A549 (cell line): Measurements from ENCODE around the gene PRSS50. TPM values are rescaled to one million over a fixed set of nuclear protein-coding genes. Genes with fewer than 3 reads are reported as not detected.
"Not testable (repeated sequence)": the region's sequence is repeated elsewhere in the genome, so short reads cannot be mapped to it uniquely, and the experiment has no call there.

ENCODE experiments used
- ATAC-seq, 2 experiments: fragments of 200-7000 bp in 1 of 2; fragments of >200 bp in 1 of 2; cut with Nextera tagmentation in 1 of 2; cut with Tn5 transposase in 1 of 2; 3 replicates each; pipeline versions ENCODE4 v1.8.0 to v1.9.1; 2018 to 2020; ENCODE audit warnings: mild to moderate bottlenecking in 1 of 2, moderate library complexity in 1 of 2
- CTCF ChIA-PET: fragments of 300-600 bp; sonication (Branson Sonifier 250); formaldehyde crosslinking; extraction: SDS; loops from one replicate; lab custom pipeline; 2021; ENCODE audit warnings: antibody characterized with exemption, inconsistent platforms; lab: Yijun Ruan, JAX
- POLR2A ChIA-PET: fragments of 350-600 bp; formaldehyde crosslinking; extraction: SDS; loops from one replicate; lab custom pipeline; 2021; ENCODE audit warnings: antibody characterized with exemption, inconsistent platforms; lab: Yijun Ruan, JAX
- DNase-seq, 2 experiments: peaks; one replicate each; pipeline versions ENCODE4 v3.0.0 to v3.0.0-alpha.2; 2011 to 2016; ENCODE audit warnings: low read depth in 1 of 2, low spot score in 1 of 2
- FAIRE-seq: peaks from 2 replicates; lab custom pipeline; 2011; peaks lifted over from hg19 to GRCh38; lab: Jason Lieb, UNC
- H3K27ac ChIP-seq, 2 experiments: fragments of >200 bp; sonication (Bioruptor Twin); formaldehyde crosslinking; 3 replicates each; pipeline ENCODE4 v1.5.1; 2016 to 2017
- H3K4me1 ChIP-seq: fragments of >200 bp; sonication (Bioruptor Twin); formaldehyde crosslinking; 3 replicates; pipeline ENCODE4 v1.6.1; 2016
- H3K4me2 ChIP-seq: fragments of >200 bp; sonication (Bioruptor Twin); formaldehyde crosslinking; 3 replicates; pipeline ENCODE4 v1.6.1; 2016
- H3K4me3 ChIP-seq: fragments of >200 bp; sonication (Bioruptor Twin); formaldehyde crosslinking; 3 replicates; pipeline ENCODE4 v1.5.1; 2016
- H3K9me3 ChIP-seq: fragments of >200 bp; sonication (Bioruptor Twin); formaldehyde crosslinking; 3 replicates; pipeline ENCODE4 v1.6.1; 2016
- CBX2 ChIP-seq: fragments of 200-600 bp; sonication (generic); IDR thresholded peaks from 2 replicates; pipeline ENCODE4 v1.6.1; 2016; ENCODE audit warnings: low read depth, mild to moderate bottlenecking, borderline replicate concordance
- CHD2 ChIP-seq: fragments of 150-350 bp; IDR thresholded peaks from 2 replicates; pipeline ENCODE4 v1.6.1; 2014; ENCODE audit warnings: low read length; ENCODE audit not compliant: partially characterized antibody
- ESRRA ChIP-seq: fragments of 150-350 bp; IDR thresholded peaks from 2 replicates; pipeline ENCODE4 v1.6.1; 2014; ENCODE audit warnings: mild to moderate bottlenecking, low read length, borderline replicate concordance
- HEYL ChIP-seq: fragments of 250-450 bp; sonication (Bioruptor Pico); IDR thresholded peaks from 2 replicates; pipeline ENCODE4 v1.8.0; 2021; ENCODE audit warnings: mild to moderate bottlenecking, moderate library complexity
- HOXB13 ChIP-seq: fragments of 250-450 bp; sonication (Bioruptor Pico); IDR thresholded peaks from 2 replicates; pipeline ENCODE4 v1.5.0; 2020; ENCODE audit warnings: low read depth, mild to moderate bottlenecking, moderate library complexity
- HOXB5 ChIP-seq: fragments of 250-450 bp; sonication (Bioruptor Pico); IDR thresholded peaks from 2 replicates; pipeline ENCODE4 v1.5.0; 2020; ENCODE audit warnings: mild to moderate bottlenecking, moderate library complexity
- JUN ChIP-seq, 2 experiments: fragments of >200 bp; sonication (Bioruptor Twin); formaldehyde crosslinking; IDR thresholded peaks; 2 replicates in 1 of 2; 3 replicates in 1 of 2; pipeline ENCODE4 v1.6.1; 2016 to 2017
- JUNB ChIP-seq: fragments of >200 bp; sonication (Bioruptor Twin); formaldehyde crosslinking; IDR thresholded peaks from 2 replicates; pipeline ENCODE4 v1.6.1; 2016
- NPAS2 ChIP-seq: fragments of 250-450 bp; sonication (Bioruptor Pico); IDR thresholded peaks from 2 replicates; pipeline ENCODE4 v1.8.0; 2022; ENCODE audit warnings: mild to moderate bottlenecking, moderate library complexity, borderline replicate concordance
- RAD21 ChIP-seq, 2 experiments: fragments of >200 bp in 1 of 2; sonication (Bioruptor Twin) in 1 of 2; formaldehyde crosslinking in 1 of 2; IDR thresholded peaks in 1 of 2; conservative IDR thresholded peaks in 1 of 2; 2 replicates in 1 of 2; 3 replicates in 1 of 2; pipeline ENCODE4 v1.6.1; 2012 to 2018; ENCODE audit warnings: inconsistent platforms in 1 of 2
- RARB ChIP-seq: fragments of 250-450 bp; sonication (Bioruptor Pico); IDR thresholded peaks from 2 replicates; pipeline ENCODE4 v1.8.0; 2021; ENCODE audit warnings: mild to moderate bottlenecking, moderate library complexity
- RNF2 ChIP-seq: fragments of 200-600 bp; sonication (generic); IDR thresholded peaks from 2 replicates; pipeline ENCODE4 v1.6.1; 2016; ENCODE audit warnings: low read depth, mild to moderate bottlenecking, antibody characterized with exemption, moderate library complexity, borderline replicate concordance
- SMC3 ChIP-seq: fragments of >200 bp; sonication (Bioruptor Twin); formaldehyde crosslinking; IDR thresholded peaks from 3 replicates; pipeline ENCODE4 v1.6.1; 2018; ENCODE audit warnings: inconsistent platforms
- SREBF2 ChIP-seq: fragments of 450-650 bp; IDR thresholded peaks from 2 replicates; pipeline ENCODE4 v1.6.1; 2014; ENCODE audit warnings: mild to moderate bottlenecking, moderate library complexity
- ZNF302 ChIP-seq: fragments of 250-450 bp; sonication (Bioruptor Pico); IDR thresholded peaks from 2 replicates; pipeline ENCODE4 v1.9.0; 2021; ENCODE audit warnings: inconsistent platforms, mild to moderate bottlenecking, moderate library complexity
- ZSCAN20 ChIP-seq: fragments of 250-450 bp; sonication (Bioruptor Pico); IDR thresholded peaks from 2 replicates; pipeline ENCODE4 v1.8.0; 2022; ENCODE audit warnings: mild to moderate bottlenecking, moderate library complexity
- WGBS: methylation state at CpG from one replicate; pipeline ENCODE4 v1.1.6; 2017; ENCODE audit errors: missing lambda C conversion rate; 5-methylcytosine and 5-hydroxymethylcytosine counted together
- polyA plus RNA-seq, 4 experiments: library from polyadenylated mRNA; depleted of rRNA in 3 of 4; stranded (reverse); fragments of >200 nt; fragmentation: RNase III in 1 of 4; extraction: RNeasy Plus Mini Kit Qiagen cat#74134 plus additional on column Dnase treatment in 1 of 4; gene quantifications; 2 replicates in 3 of 4; 3 replicates in 1 of 4; pipeline ENCODE4 v1.2.3, GENCODE V29; 2011 to 2017
- TF ChIP-seq, protein P1 (sequence below): IDR thresholded peaks from 2 replicates; pipeline ENCODE4 v1.6.1; 2012
- TF ChIP-seq, protein P2 (sequence below): fragments of 450-650 bp; IDR thresholded peaks from 2 replicates; pipeline ENCODE4 v1.6.1; 2014; ENCODE audit warnings: antibody characterized with exemption
- TF ChIP-seq, protein P3 (sequence below): fragments of 200-600 bp; sonication (generic); IDR thresholded peaks from 2 replicates; pipeline ENCODE4 v1.6.1; 2016; ENCODE audit warnings: antibody characterized with exemption, mild to moderate bottlenecking, moderate library complexity
- TF ChIP-seq, protein P4 (sequence below): fragments of >200 bp; sonication (Bioruptor Twin); formaldehyde crosslinking; IDR thresholded peaks from 3 replicates; pipeline ENCODE4 v1.5.1; 2016

PRSS50 gene
- polyA plus RNA-seq, 2 of the 4 experiments (the other 2 are of a cell fraction) = not detected

DNA sequence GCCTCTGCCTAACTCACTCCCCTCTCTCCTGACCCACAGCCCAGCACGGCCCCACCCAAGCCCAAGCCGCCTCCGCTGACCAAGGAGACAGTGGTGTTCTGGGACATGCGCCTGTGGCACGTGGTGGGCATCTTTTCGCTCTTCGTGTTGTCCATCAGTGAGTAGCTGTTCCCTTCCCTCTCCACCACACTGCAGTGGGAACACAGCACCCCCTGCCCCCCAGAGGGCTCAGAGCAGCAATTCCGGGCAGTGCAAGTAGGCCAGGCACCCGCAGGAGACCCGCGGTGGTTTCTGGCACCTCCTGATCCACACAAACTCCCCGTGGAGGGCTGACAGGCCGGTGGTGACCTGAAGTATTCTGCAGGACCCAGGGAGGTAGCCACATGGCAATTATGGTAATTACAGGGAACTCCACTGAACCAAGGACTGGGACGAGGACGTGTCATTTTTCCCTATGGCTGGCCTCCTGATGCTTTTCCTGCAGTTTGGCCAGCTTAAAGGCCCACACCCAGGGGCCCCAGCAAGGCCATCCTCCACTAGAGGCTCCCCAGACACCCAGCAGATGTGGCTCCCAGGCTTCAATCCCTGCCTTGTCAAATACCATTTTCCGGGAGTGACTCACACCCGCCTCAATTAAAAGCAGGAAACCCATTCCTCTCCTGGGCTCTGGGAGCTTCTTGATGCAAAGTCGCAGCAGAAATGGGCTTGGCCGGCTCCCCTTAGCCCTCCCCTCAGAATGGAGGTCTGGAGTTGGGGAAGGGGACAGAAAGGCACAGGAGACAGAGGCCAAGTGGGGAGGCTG is 11.7 kb downstream of the PRSS50 start (continued):
- TF ChIP-seq, protein P1, sequence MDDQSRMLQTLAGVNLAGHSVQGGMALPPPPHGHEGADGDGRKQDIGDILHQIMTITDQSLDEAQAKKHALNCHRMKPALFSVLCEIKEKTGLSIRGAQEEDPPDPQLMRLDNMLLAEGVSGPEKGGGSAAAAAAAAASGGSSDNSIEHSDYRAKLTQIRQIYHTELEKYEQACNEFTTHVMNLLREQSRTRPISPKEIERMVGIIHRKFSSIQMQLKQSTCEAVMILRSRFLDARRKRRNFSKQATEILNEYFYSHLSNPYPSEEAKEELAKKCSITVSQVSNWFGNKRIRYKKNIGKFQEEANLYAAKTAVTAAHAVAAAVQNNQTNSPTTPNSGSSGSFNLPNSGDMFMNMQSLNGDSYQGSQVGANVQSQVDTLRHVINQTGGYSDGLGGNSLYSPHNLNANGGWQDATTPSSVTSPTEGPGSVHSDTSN = no peak
- TF ChIP-seq CBX2 = no peak
- TF ChIP-seq NPAS2 (CRISPR knock-in tag) = no peak
- TF ChIP-seq HOXB13 (CRISPR knock-in tag) = no peak
- no peak for TF ChIP-seq JUNB
- TF ChIP-seq HEYL (CRISPR knock-in tag) = no peak
- TF ChIP-seq RNF2 = no peak

DNA sequence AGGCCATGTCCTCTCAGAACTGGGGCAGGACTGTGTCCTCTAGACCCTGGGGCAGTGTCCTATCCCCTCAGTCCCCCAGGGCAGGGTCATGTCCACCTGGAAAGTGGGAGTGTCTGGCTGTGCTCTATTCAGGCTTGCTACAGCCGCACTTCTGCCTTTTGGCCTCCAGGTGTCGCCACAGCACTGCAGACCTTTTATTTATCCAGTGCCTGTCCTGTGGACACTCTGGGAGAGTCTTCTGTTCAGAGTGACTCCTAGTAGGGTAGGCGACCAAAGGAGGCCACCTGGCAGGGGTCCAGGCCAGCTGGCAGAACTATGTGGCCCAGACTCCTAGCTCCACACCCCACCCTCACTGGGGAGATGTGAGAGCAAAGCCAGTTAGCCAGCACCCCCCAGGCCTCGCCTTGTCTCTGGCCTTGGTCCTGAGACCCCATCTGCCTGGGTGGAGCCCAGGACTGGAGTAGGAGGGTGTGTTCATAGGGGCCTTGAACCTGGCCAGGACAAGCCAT is 12.6 kb downstream of the PRSS50 start:
- WGBS = 0% methylated on average over 1 of the region's 4 CpGs
- DNase-seq (peak; percentile 51 to 64), ATAC-seq (peak; percentile 76 to 94), FAIRE-seq (no peak)
- H3K4me3 ChIP-seq = no peak overlapping the region
- no peak overlapping the region for H3K4me2 ChIP-seq
- ChIA-PET POLR2A (no interaction called here), CTCF (interaction anchor here (0.5 to 7.0 kb wide), 18 partner anchors 9 to 1848 kb away, joined by 3 to 46 read pairs (median 4); partner anchors contain the start of genes ALS2CL and NBEAL2)
- no peaks in the 10 kb centered on the region for H3K9me3 ChIP-seq
- H3K27ac ChIP-seq = no peak overlapping the region
- no peak for TF ChIP-seq ZSCAN20 (CRISPR knock-in tag)
- TF ChIP-seq SREBF2 = no peak
- TF ChIP-seq, protein P2, sequence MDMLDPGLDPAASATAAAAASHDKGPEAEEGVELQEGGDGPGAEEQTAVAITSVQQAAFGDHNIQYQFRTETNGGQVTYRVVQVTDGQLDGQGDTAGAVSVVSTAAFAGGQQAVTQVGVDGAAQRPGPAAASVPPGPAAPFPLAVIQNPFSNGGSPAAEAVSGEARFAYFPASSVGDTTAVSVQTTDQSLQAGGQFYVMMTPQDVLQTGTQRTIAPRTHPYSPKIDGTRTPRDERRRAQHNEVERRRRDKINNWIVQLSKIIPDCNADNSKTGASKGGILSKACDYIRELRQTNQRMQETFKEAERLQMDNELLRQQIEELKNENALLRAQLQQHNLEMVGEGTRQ = no peak
- TF ChIP-seq ESRRA = no peak
- peak; percentile 67 for TF ChIP-seq SMC3
- peak; percentile 88 to 90 for TF ChIP-seq RAD21 (conservative IDR thresholded peaks at IDR 0.05 in 1 of 2, IDR thresholded peaks at IDR 0.05 in 1 of 2)
- no peak for TF ChIP-seq RARB
- TF ChIP-seq, protein P3, sequence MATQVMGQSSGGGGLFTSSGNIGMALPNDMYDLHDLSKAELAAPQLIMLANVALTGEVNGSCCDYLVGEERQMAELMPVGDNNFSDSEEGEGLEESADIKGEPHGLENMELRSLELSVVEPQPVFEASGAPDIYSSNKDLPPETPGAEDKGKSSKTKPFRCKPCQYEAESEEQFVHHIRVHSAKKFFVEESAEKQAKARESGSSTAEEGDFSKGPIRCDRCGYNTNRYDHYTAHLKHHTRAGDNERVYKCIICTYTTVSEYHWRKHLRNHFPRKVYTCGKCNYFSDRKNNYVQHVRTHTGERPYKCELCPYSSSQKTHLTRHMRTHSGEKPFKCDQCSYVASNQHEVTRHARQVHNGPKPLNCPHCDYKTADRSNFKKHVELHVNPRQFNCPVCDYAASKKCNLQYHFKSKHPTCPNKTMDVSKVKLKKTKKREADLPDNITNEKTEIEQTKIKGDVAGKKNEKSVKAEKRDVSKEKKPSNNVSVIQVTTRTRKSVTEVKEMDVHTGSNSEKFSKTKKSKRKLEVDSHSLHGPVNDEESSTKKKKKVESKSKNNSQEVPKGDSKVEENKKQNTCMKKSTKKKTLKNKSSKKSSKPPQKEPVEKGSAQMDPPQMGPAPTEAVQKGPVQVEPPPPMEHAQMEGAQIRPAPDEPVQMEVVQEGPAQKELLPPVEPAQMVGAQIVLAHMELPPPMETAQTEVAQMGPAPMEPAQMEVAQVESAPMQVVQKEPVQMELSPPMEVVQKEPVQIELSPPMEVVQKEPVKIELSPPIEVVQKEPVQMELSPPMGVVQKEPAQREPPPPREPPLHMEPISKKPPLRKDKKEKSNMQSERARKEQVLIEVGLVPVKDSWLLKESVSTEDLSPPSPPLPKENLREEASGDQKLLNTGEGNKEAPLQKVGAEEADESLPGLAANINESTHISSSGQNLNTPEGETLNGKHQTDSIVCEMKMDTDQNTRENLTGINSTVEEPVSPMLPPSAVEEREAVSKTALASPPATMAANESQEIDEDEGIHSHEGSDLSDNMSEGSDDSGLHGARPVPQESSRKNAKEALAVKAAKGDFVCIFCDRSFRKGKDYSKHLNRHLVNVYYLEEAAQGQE = peak; percentile 84
- TF ChIP-seq, protein P4, sequence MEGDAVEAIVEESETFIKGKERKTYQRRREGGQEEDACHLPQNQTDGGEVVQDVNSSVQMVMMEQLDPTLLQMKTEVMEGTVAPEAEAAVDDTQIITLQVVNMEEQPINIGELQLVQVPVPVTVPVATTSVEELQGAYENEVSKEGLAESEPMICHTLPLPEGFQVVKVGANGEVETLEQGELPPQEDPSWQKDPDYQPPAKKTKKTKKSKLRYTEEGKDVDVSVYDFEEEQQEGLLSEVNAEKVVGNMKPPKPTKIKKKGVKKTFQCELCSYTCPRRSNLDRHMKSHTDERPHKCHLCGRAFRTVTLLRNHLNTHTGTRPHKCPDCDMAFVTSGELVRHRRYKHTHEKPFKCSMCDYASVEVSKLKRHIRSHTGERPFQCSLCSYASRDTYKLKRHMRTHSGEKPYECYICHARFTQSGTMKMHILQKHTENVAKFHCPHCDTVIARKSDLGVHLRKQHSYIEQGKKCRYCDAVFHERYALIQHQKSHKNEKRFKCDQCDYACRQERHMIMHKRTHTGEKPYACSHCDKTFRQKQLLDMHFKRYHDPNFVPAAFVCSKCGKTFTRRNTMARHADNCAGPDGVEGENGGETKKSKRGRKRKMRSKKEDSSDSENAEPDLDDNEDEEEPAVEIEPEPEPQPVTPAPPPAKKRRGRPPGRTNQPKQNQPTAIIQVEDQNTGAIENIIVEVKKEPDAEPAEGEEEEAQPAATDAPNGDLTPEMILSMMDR = peak; percentile 79
- no peak for TF ChIP-seq CBX2
- no peak for TF ChIP-seq CHD2
- no peak for TF ChIP-seq JUN (IDR thresholded peaks at IDR 0.05)
- TF ChIP-seq HOXB5 = no peak
- no peak for TF ChIP-seq ZNF302
- H3K4me1 ChIP-seq = no peaks in the 10 kb centered on the region

DNA sequence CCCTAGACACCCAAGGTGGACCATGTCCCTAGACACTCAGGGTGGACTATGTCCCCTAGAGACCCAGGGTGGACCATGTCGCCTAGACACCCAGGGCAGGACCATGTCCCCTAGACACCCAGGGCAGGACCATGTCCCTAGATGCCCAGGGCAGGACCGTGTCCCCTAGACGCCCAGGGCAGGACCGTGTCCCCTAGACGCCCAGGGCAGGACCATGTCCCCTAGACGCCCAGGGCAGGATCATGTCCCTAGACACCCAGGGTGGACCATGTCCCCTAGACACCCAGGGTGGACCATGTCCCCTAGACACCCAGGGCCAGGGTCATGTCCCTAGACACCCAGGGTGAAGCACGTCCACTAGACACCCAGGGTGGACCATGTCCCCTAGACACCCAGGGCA is 13.3 kb downstream of the PRSS50 start:
- ATAC-seq, POLR2A ChIA-PET, FAIRE-seq, H3K4me1 ChIP-seq, H3K4me2 ChIP-seq, H3K9me3 ChIP-seq, H3K4me3 ChIP-seq, DNase-seq, H3K27ac ChIP-seq: not testable (repeated sequence)
- WGBS = 14% methylated on average over 1 of the region's 7 CpGs
- CTCF ChIA-PET = interaction anchor here (0.8 kb wide), 1 partner anchor 65 kb away, joined by 3 read pairs; no protein-coding TSS in a partner anchor
